T-cell (primary cell): Measurements from ENCODE around the gene PPIH. TPM values are rescaled to one million over a fixed set of nuclear protein-coding genes. Genes with fewer than 3 reads are reported as not detected.
"Not testable (repeated sequence)": the region's sequence is repeated elsewhere in the genome, so short reads cannot be mapped to it uniquely, and the experiment has no call there.

Experiments used
- ATAC-seq, 4 experiments: fragments of 200-7000 bp in 3 of 4; fragments of 150-1000 bp in 1 of 4; cut with Tn5 transposase; replicated peaks in 1 of 4; 1 replicate in 3 of 4; 2 replicates in 1 of 4; pipeline ENCODE4 v1.10.0; 2021; ENCODE audit warnings: moderate library complexity in 3 of 4, mild to moderate bottlenecking in 2 of 4, moderate number of reproducible peaks in 1 of 4
- CTCF ChIA-PET, 2 donors: fragments of 300-600 bp; sonication (Branson Sonifier 250); formaldehyde crosslinking; loops; one replicate each; lab custom pipeline; 2022; ENCODE audit warnings: antibody characterized with exemption in 2 of 2; lab: Charles Lee
- POLR2A ChIA-PET, 2 donors: fragments of 300-600 bp; sonication (Branson Sonifier 250); formaldehyde crosslinking; loops; one replicate each; lab custom pipeline; 2022; ENCODE audit warnings: antibody characterized with exemption in 2 of 2; lab: Charles Lee
- DNase-seq, 35 experiments: peaks; one replicate each; pipeline versions ENCODE4 v3.0.0 to v3.0.0-alpha.2; 2013 to 2023
- H3K27ac ChIP-seq: one replicate; pipeline ENCODE4 v1.5.1; 2013; ENCODE audit warnings: low read length
- H3K27me3 ChIP-seq, 2 experiments: replicated peaks in 1 of 2; 1 replicate in 1 of 2; 2 replicates in 1 of 2; pipeline versions ENCODE4 v1.6.1 to v1.7.0; 2013; ENCODE audit warnings: low read length in 1 of 2, mixed read lengths in 1 of 2; ENCODE audit not compliant: control insufficient read depth in 2 of 2, insufficient read depth in 2 of 2; ENCODE audit errors: extremely low read depth in 1 of 2
- H3K36me3 ChIP-seq, 2 donors: 1 replicate in 1 of 2; 2 replicates in 1 of 2; pipeline versions ENCODE4 v1.6.1 to v1.7.0; 2013; ENCODE audit warnings: low read length in 1 of 2; ENCODE audit not compliant: control insufficient read depth in 2 of 2, insufficient read depth in 1 of 2; ENCODE audit errors: extremely low read depth in 1 of 2
- H3K4me1 ChIP-seq, 2 experiments: 1 replicate in 1 of 2; 2 replicates in 1 of 2; pipeline versions ENCODE4 v1.6.1 to v1.7.0; 2013; ENCODE audit warnings: low read length in 2 of 2, mixed read lengths in 1 of 2; ENCODE audit not compliant: insufficient read depth in 2 of 2, control insufficient read depth in 1 of 2; ENCODE audit errors: extremely low read depth in 1 of 2
- H3K4me3 ChIP-seq, 2 donors: 1 replicate in 1 of 2; 2 replicates in 1 of 2; pipeline versions ENCODE4 v1.5.1 to v1.7.0; 2013; ENCODE audit warnings: mild to moderate bottlenecking in 2 of 2, low read length in 1 of 2, moderate library complexity in 1 of 2; ENCODE audit not compliant: control insufficient read depth in 1 of 2; ENCODE audit errors: extremely low read depth in 1 of 2
- H3K9me3 ChIP-seq: 2 replicates; pipeline ENCODE4 v1.7.0; 2013
- H3K27ac Mint-ChIP-seq, 2 donors: one replicate each; pipeline ENCODE4 v1.8.0; 2020 to 2021; ENCODE audit warnings: mild to moderate bottlenecking in 2 of 2, mixed read lengths in 2 of 2
- H3K27me3 Mint-ChIP-seq, 2 donors: one replicate each; pipeline ENCODE4 v1.8.0; 2021 to 2022; ENCODE audit warnings: mixed read lengths in 2 of 2
- H3K36me3 Mint-ChIP-seq: one replicate; pipeline ENCODE4 v1.8.0; 2021; ENCODE audit warnings: mixed read lengths
- H3K4me1 Mint-ChIP-seq, 3 donors: one replicate each; pipeline ENCODE4 v1.8.0; 2020 to 2022; ENCODE audit warnings: mixed read lengths in 3 of 3, mild to moderate bottlenecking in 1 of 3
- H3K4me3 Mint-ChIP-seq, 3 donors: one replicate each; pipeline ENCODE4 v1.8.0; 2020 to 2022; ENCODE audit warnings: mild to moderate bottlenecking in 3 of 3, mixed read lengths in 3 of 3, moderate library complexity in 3 of 3
- H3K9me3 Mint-ChIP-seq, 3 donors: one replicate each; pipeline ENCODE4 v1.8.0; 2020 to 2022; ENCODE audit warnings: mixed read lengths in 3 of 3
- WGBS: methylation state at CpG from one replicate; pipeline ENCODE4 v1.1.5; 2013; ENCODE audit warnings: missing lambda C conversion rate; ENCODE audit not compliant: insufficient coverage; 5-methylcytosine and 5-hydroxymethylcytosine counted together
- total RNA-seq, 35 experiments: library from RNA in 6 of 35; stranded (reverse) in 6 of 35; fragments of 120-200 nt in 1 of 35; gene quantifications; one replicate each; pipeline versions ENCODE4 v1.2.1 to v1.2.4 and lab custom pipeline; 2013 to 2026

PPIH gene
- total RNA-seq, 5 donors from 2014 or later (not counting 1 experiment from before 2014, with no cell fraction given), result 37.4 to 43.1 (median 41.3) TPM

GRCh38 chr1:42714441-42714840 is 56.2 kb downstream of the PPIH start:
- H3K4me1 Mint-ChIP-seq, result peaks cover 4 to 13% (median 7%) of the 10 kb centered on the region in 3 donors
- H3K36me3 Mint-ChIP-seq, result peaks cover 73% of the 10 kb centered on the region

GRCh38 chr1:42720868-42721267 is 62.6 kb downstream of the PPIH start:
- no CpG with 5 or more reads among the region's 1 CpG for WGBS
- H3K4me1 Mint-ChIP-seq, result no peaks in the 10 kb centered on the region
- H3K9me3 Mint-ChIP-seq, result peaks cover 0 to 4% (median 0%) of the 10 kb centered on the region in 3 donors
- no peak overlapping the region for H3K4me3 Mint-ChIP-seq
- Histone ChIP-seq H3K4me1 (no peaks in the 10 kb centered on the region), H3K4me3 (no peak overlapping the region), H3K27me3 (no peaks in the 10 kb centered on the region), H3K36me3 (peaks cover 0 to 5% of the 10 kb centered on the region in 2 donors), H3K27ac (no peak overlapping the region), H3K9me3 (no peaks in the 10 kb centered on the region)
- DNase-seq, result no peak
- ChIA-PET POLR2A (no interaction called here), CTCF (no interaction called here)
- H3K27me3 Mint-ChIP-seq, result no peaks in the 10 kb centered on the region
- H3K36me3 Mint-ChIP-seq, result peaks cover 25% of the 10 kb centered on the region
- ATAC-seq, result no peak
- no peak overlapping the region for H3K27ac Mint-ChIP-seq

More at GRCh38 chr1:42714441-42714840, 56.2 kb downstream of the PPIH start:
- H3K4me1 ChIP-seq, H3K27me3 ChIP-seq, H3K36me3 ChIP-seq, H3K27me3 Mint-ChIP-seq, H3K27ac ChIP-seq, DNase-seq, H3K9me3 ChIP-seq, H3K4me3 Mint-ChIP-seq, POLR2A ChIA-PET, ATAC-seq, H3K4me3 ChIP-seq, H3K27ac Mint-ChIP-seq: not testable (repeated sequence)
- CTCF ChIA-PET, result interaction anchor here in 1 of 2 donors (0.7 kb wide), 1 partner anchor 248 kb away, joined by 5 read pairs; no protein-coding TSS in a partner anchor
- H3K9me3 Mint-ChIP-seq, result peaks cover 15 to 20% (median 17%) of the 10 kb centered on the region in 3 donors

GRCh38 chr1:42721926-42722325 is 63.7 kb downstream of the PPIH start:
- Histone ChIP-seq H3K4me1 (no peaks in the 10 kb centered on the region), H3K27ac (no peak overlapping the region), H3K9me3 (no peaks in the 10 kb centered on the region), H3K27me3 (no peaks in the 10 kb centered on the region), H3K36me3 (no peaks in the 10 kb centered on the region), H3K4me3 (no peak overlapping the region)
- Mint-ChIP-seq H3K4me1 (no peaks in the 10 kb centered on the region), H3K27me3 (no peaks in the 10 kb centered on the region), H3K36me3 (peaks cover 18% of the 10 kb centered on the region), H3K9me3 (no peaks in the 10 kb centered on the region), H3K27ac (no peak overlapping the region), H3K4me3 (no peak overlapping the region)
- ChIA-PET POLR2A (no interaction called here), CTCF (interaction anchor here in 1 of 2 donors (0.7 kb wide), 1 partner anchor 23 kb away, joined by 5 read pairs; no protein-coding TSS in a partner anchor)
- WGBS, result no CpG with 5 or more reads among the region's 3 CpGs
- ATAC-seq, result no peak
- no peak for DNase-seq

GRCh38 chr1:42722403-42722802 is 64.2 kb downstream of the PPIH start:
- H3K4me1 ChIP-seq, DNase-seq, H3K27me3 ChIP-seq, H3K4me1 Mint-ChIP-seq, H3K4me3 ChIP-seq, POLR2A ChIA-PET, ATAC-seq, H3K27me3 Mint-ChIP-seq, H3K9me3 ChIP-seq, H3K36me3 ChIP-seq, H3K4me3 Mint-ChIP-seq, H3K9me3 Mint-ChIP-seq, H3K27ac ChIP-seq, H3K27ac Mint-ChIP-seq: not testable (repeated sequence)
- peaks cover 13% of the 10 kb centered on the region for H3K36me3 Mint-ChIP-seq
- CTCF ChIA-PET, result interaction anchor here in 1 of 2 donors (0.7 kb wide), 1 partner anchor 24 kb away, joined by 5 read pairs; no protein-coding TSS in a partner anchor
- WGBS, result no CpG with 5 or more reads among the region's 2 CpGs

- 76% methylated on average over 3 of the region's 6 CpGs for WGBS
- ChIA-PET POLR2A (no interaction called here), CTCF (interaction anchor here in 1 of 2 donors (0.7 kb wide), 1 partner anchor 1959 kb away, joined by 3 read pairs; no protein-coding TSS in a partner anchor)
- no peaks in the 10 kb centered on the region for H3K9me3 ChIP-seq
- Mint-ChIP-seq H3K36me3 (peaks cover 4% of the 10 kb centered on the region), H3K27ac (no peak overlapping the region), H3K4me3 (no peak overlapping the region), H3K9me3 (no peaks in the 10 kb centered on the region), H3K27me3 (no peaks in the 10 kb centered on the region), H3K4me1 (no peaks in the 10 kb centered on the region)
- H3K36me3 ChIP-seq, result no peaks in the 10 kb centered on the region
- no peaks in the 10 kb centered on the region for H3K27me3 ChIP-seq
- no peak overlapping the region for H3K27ac ChIP-seq
- no peak overlapping the region for H3K4me3 ChIP-seq
- DNase-seq (no peak), ATAC-seq (no peak)
- H3K4me1 ChIP-seq, result no peaks in the 10 kb centered on the region
Observed at GRCh38 chr1:42723511-42723910, 65.3 kb downstream of the PPIH start.

GRCh38 chr1:42725820-42726219 is 67.6 kb downstream of the PPIH start:
- 100% methylated on average over 3 of the region's 4 CpGs for WGBS
- H3K4me1 Mint-ChIP-seq, H3K4me3 ChIP-seq, H3K36me3 Mint-ChIP-seq, H3K36me3 ChIP-seq, POLR2A ChIA-PET, H3K27ac ChIP-seq, DNase-seq, H3K4me1 ChIP-seq, H3K9me3 Mint-ChIP-seq, H3K27me3 ChIP-seq, ATAC-seq, H3K9me3 ChIP-seq, H3K27me3 Mint-ChIP-seq, H3K4me3 Mint-ChIP-seq, H3K27ac Mint-ChIP-seq: not testable (repeated sequence)
- CTCF ChIA-PET, result interaction anchor here (0.6 to 0.7 kb wide), 3 partner anchors 95 to 348 kb away, joined by 3 to 10 read pairs (median 4); no protein-coding TSS in a partner anchor
